AG04449 (cell line): Measurements from ENCODE around the gene ENOX1.
A peak's percentile ranks its signal among the peaks of the same experiment; 100 is the strongest.

Experiments used
- CTCF ChIA-PET: fragments of 350-600 bp; formaldehyde crosslinking; extraction: SDS; loops from one replicate; lab custom pipeline; 2021; ENCODE audit warnings: antibody characterized with exemption; lab: Yijun Ruan, JAX
- POLR2A ChIA-PET: fragments of 400-600, 350-600 bp; formaldehyde crosslinking; extraction: SDS; loops from one replicate; lab custom pipeline; 2020; ENCODE audit warnings: antibody characterized with exemption, inconsistent platforms; lab: Yijun Ruan, JAX
- DNase-seq: peaks from one replicate; pipeline ENCODE4 v3.0.0-alpha.2; 2010; ENCODE audit warnings: low read depth, low spot score
- H3K4me3 ChIP-seq: 2 replicates; pipeline ENCODE4 v1.5.1; 2011; ENCODE audit warnings: low read depth, mild to moderate bottlenecking, control low read depth, low read length
- TF ChIP-seq, protein P1 (sequence below): IDR thresholded peaks from one replicate; pipeline ENCODE4 v1.5.1; 2011; ENCODE audit warnings: mild to moderate bottlenecking, moderate library complexity, low read length, control low read depth, inconsistent platforms; ENCODE audit not compliant: insufficient read depth; ENCODE audit errors: missing control alignments

The ENOX1 gene

DNA sequence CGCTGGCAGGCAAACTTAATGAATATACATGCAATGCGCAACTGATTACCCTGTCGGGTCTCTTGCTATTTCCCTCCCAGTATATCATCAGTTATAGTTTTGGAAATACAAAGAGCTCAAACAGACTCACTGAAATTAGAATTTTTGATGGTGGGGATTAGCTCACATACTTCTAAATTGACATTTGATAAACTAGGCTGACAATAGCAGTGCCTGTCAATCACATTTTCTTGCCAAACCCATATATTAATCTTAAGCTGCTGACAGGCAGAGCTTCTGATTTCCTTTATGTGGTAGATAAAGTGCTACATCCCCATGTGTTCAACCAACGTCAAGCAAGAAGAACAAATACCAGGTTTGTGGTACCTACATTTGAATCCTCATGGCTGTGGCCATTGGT, 521.7 kb downstream of the ENOX1 start:
- CTCF ChIA-PET: interaction anchor here (0.8 kb wide), 1 partner anchor 34 kb away, joined by 3 read pairs; no protein-coding TSS in a partner anchor
- POLR2A ChIA-PET: no interaction called here
- no peak overlapping the region for H3K4me3 ChIP-seq
- TF ChIP-seq, protein P1, sequence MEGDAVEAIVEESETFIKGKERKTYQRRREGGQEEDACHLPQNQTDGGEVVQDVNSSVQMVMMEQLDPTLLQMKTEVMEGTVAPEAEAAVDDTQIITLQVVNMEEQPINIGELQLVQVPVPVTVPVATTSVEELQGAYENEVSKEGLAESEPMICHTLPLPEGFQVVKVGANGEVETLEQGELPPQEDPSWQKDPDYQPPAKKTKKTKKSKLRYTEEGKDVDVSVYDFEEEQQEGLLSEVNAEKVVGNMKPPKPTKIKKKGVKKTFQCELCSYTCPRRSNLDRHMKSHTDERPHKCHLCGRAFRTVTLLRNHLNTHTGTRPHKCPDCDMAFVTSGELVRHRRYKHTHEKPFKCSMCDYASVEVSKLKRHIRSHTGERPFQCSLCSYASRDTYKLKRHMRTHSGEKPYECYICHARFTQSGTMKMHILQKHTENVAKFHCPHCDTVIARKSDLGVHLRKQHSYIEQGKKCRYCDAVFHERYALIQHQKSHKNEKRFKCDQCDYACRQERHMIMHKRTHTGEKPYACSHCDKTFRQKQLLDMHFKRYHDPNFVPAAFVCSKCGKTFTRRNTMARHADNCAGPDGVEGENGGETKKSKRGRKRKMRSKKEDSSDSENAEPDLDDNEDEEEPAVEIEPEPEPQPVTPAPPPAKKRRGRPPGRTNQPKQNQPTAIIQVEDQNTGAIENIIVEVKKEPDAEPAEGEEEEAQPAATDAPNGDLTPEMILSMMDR: no peak
- no peak for DNase-seq

DNA sequence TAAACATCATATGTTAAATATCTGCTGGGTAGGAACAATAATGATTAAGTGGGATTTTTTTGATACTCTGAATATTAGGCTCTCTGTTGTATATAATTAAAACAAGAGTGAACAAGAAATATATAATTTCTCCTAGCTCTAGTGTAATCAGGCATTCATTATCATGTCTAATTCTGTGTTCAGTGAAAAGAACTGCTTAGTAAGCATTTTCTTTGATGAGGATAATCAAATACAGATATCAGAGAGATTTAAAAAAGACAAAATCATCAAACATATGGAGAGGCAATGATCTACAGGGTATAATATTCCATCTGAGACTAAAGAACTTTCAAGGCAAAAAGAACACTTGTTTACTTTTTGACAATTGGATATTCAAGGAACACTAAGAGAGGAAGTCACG, 522.3 kb downstream of the ENOX1 start:
- TF ChIP-seq, protein P1: no peak
- DNase-seq: no peak
- ChIA-PET CTCF (interaction anchor here (0.8 kb wide), 1 partner anchor 35 kb away, joined by 3 read pairs; no protein-coding TSS in a partner anchor), POLR2A (no interaction called here)
- no peak overlapping the region for H3K4me3 ChIP-seq

DNA sequence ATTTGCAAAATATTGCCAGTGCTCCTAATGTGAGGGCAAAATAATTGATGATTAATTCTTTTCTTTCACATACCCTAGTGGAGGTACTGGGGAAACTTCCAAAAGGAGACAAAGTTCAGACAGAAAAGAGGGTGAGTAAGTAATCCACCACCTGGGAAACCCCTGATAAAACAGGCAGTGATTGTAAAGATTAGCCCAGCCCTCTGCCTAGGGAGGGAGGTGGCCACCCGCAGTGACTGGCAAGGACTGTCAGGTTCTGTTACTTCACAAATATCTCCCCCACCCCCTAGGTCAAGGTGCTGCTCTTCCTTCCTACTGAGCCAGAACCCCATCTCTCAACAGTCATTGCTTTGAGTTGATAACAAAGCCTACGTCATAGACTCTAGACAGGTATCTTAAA, 523.7 kb downstream of the ENOX1 start:
- POLR2A ChIA-PET: no interaction called here
- DNase-seq: no peak
- CTCF ChIA-PET: interaction anchor here (1.0 kb wide), 1 partner anchor 15 kb away, joined by 4 read pairs; no protein-coding TSS in a partner anchor
- TF ChIP-seq, protein P1: no peak
- no peak overlapping the region for H3K4me3 ChIP-seq

DNA sequence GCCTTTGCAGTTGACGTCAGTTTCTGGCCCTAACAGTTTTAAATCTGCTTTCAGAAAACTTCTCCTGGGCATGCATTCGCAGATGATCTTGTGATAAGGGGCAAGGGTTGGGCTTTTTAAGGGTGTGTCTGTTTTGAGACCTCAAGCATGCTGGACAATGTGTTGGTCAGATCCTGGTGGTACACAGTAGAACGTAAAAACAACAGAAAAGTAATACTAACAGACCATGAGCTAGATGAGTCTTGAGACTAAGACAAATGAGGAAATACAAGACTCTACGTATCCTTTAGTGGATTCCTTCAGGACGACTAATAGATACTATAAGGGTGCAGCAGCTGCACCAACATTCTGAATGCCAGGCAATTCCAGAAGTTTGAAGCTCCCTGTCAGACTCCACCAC, 525.8 kb downstream of the ENOX1 start:
- peak; percentile 53 for DNase-seq
- H3K4me3 ChIP-seq: no peak overlapping the region
- TF ChIP-seq, protein P1: no peak
- ChIA-PET CTCF (interaction anchor here (1.3 to 1.7 kb wide), 3 partner anchors 9 to 12 kb away, joined by 3 to 6 read pairs (median 5); no protein-coding TSS in a partner anchor), POLR2A (interaction anchor here (0.6 kb wide), 1 partner anchor 13 kb away, joined by 3 read pairs; no protein-coding TSS in a partner anchor)

DNA sequence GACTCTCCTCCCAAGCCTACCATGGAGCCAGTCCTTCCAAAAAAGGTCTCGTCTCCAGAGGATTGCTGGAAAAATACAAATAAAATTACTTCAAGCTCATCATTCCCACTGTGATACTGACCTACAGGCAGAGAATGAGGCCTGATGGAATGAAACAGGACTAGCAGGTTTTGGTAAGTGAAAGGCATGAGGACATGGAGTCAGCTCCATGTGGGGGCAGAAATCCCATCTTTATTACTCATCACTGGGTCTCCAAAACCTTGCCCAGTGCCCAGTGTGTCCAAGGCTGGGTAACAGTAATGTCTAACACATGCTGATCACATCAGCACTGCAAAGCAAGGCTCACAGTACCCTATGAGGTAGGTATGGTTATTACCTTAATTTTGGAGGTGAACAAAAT, 528.0 kb downstream of the ENOX1 start:
- TF ChIP-seq, protein P1: no peak
- ChIA-PET CTCF (no interaction called here), POLR2A (no interaction called here)
- no peak for DNase-seq
- H3K4me3 ChIP-seq: no peak overlapping the region

DNA sequence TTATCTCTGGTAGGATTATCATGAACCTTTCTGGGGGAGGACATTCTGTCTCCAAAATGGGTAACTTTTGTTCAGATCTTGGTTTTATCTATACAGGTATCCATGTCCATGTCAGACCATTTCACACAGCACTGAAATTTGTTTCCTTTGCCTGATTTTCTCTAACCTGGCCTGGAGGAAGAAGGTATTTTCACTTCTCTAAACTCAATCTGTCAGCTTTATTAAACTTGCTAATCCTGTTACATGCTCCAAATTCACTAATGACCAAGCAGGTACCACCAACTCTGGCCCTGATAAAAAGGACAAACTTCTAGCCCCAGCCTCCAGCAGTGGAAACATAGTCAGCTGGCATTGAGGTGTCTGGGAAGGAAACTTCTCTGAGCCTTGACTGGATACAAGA, 529.0 kb downstream of the ENOX1 start:
- no peak for DNase-seq
- TF ChIP-seq, protein P1: no peak
- POLR2A ChIA-PET: no interaction called here
- no peak overlapping the region for H3K4me3 ChIP-seq
- CTCF ChIA-PET: no interaction called here
